WTC11 (cell line): ENCODE measurements around the gene NCLN.

Source experiments
- CTCF ChIP-seq: fragments of 200-600 bp; IDR thresholded peaks from 2 replicates; pipeline ENCODE4 v1.8.0; 2022; ENCODE audit warnings: antibody characterized with exemption
- EMX1 ChIP-seq: fragments of 250-450 bp; sonication (Bioruptor Pico); IDR thresholded peaks from 2 replicates; pipeline ENCODE4 v1.8.0; 2021; ENCODE audit warnings: mild to moderate bottlenecking
- ERG ChIP-seq: fragments of 250-450 bp; sonication (Bioruptor Pico); IDR thresholded peaks from 2 replicates; pipeline ENCODE4 v1.8.0; 2021; ENCODE audit warnings: mild to moderate bottlenecking
- ESRRA ChIP-seq: sonication (generic); formaldehyde crosslinking; IDR thresholded peaks from 2 replicates; pipeline ENCODE4 v1.8.1; 2022; ENCODE audit warnings: mild to moderate bottlenecking, missing genetic modification reagents, borderline replicate concordance
- ETV6 ChIP-seq: sonication (generic); formaldehyde crosslinking; IDR thresholded peaks from 2 replicates; pipeline ENCODE4 v1.8.1; 2022; ENCODE audit warnings: mild to moderate bottlenecking, missing genetic modification reagents
- FOXJ3 ChIP-seq: sonication (generic); formaldehyde crosslinking; IDR thresholded peaks from 2 replicates; pipeline ENCODE4 v1.9.0; 2021; ENCODE audit warnings: missing genetic modification reagents, mild to moderate bottlenecking, borderline replicate concordance
- NFE2L1 ChIP-seq: sonication (generic); formaldehyde crosslinking; IDR thresholded peaks from 2 replicates; pipeline ENCODE4 v1.8.1; 2023; ENCODE audit warnings: missing genetic modification reagents
- SP1 ChIP-seq: sonication (generic); formaldehyde crosslinking; conservative IDR thresholded peaks from 2 replicates; pipeline ENCODE4 v1.8.1; 2022; ENCODE audit warnings: missing genetic modification reagents
- ZNF263 ChIP-seq: sonication (generic); formaldehyde crosslinking; IDR thresholded peaks from 2 replicates; pipeline ENCODE4 v1.8.1; 2022; ENCODE audit warnings: low read depth, mild to moderate bottlenecking, moderate library complexity, missing genetic modification reagents
- TF ChIP-seq, protein P1 (sequence below): sonication (generic); formaldehyde crosslinking; IDR thresholded peaks from 2 replicates; pipeline ENCODE4 v1.8.1; 2023; ENCODE audit warnings: mild to moderate bottlenecking, missing genetic modification reagents, moderate library complexity
- TF ChIP-seq, protein P2 (sequence below): sonication (generic); formaldehyde crosslinking; IDR thresholded peaks from 2 replicates; pipeline ENCODE4 v1.8.0; 2022; ENCODE audit warnings: mild to moderate bottlenecking, missing genetic modification reagents
- TF ChIP-seq, protein P3 (sequence below): sonication (generic); formaldehyde crosslinking; IDR thresholded peaks from 2 replicates; pipeline ENCODE4 v1.8.0; 2022; ENCODE audit warnings: mild to moderate bottlenecking, missing genetic modification reagents
- TF ChIP-seq, protein P4 (sequence below): sonication (generic); formaldehyde crosslinking; conservative IDR thresholded peaks from 2 replicates; pipeline ENCODE4 v1.8.1; 2022; ENCODE audit warnings: mild to moderate bottlenecking, missing genetic modification reagents
- TF ChIP-seq, protein P5 (sequence below): sonication (generic); formaldehyde crosslinking; IDR thresholded peaks from 2 replicates; pipeline ENCODE4 v1.8.1; 2022; ENCODE audit warnings: low read depth, mild to moderate bottlenecking, moderate library complexity, missing genetic modification reagents, borderline replicate concordance

GRCh38 chr19:3211191-3211590, 25.5 kb downstream of the NCLN start:
- TF ChIP-seq FOXJ3 (CRISPR knock-in tag) = no peak
- TF ChIP-seq CTCF = no peak
- TF ChIP-seq ETV6 (CRISPR knock-in tag) = no peak
- TF ChIP-seq, protein P1, sequence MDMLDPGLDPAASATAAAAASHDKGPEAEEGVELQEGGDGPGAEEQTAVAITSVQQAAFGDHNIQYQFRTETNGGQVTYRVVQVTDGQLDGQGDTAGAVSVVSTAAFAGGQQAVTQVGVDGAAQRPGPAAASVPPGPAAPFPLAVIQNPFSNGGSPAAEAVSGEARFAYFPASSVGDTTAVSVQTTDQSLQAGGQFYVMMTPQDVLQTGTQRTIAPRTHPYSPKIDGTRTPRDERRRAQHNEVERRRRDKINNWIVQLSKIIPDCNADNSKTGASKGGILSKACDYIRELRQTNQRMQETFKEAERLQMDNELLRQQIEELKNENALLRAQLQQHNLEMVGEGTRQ (CRISPR knock-in tag) = no peak
- TF ChIP-seq ZNF263 (CRISPR knock-in tag) = no peak
- TF ChIP-seq, protein P2, sequence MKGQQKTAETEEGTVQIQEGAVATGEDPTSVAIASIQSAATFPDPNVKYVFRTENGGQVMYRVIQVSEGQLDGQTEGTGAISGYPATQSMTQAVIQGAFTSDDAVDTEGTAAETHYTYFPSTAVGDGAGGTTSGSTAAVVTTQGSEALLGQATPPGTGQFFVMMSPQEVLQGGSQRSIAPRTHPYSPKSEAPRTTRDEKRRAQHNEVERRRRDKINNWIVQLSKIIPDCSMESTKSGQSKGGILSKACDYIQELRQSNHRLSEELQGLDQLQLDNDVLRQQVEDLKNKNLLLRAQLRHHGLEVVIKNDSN (CRISPR knock-in tag) = no peak
- TF ChIP-seq, protein P3, sequence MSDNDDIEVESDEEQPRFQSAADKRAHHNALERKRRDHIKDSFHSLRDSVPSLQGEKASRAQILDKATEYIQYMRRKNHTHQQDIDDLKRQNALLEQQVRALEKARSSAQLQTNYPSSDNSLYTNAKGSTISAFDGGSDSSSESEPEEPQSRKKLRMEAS (CRISPR knock-in tag) = no peak
- TF ChIP-seq ESRRA (CRISPR knock-in tag) = no peak
- TF ChIP-seq, protein P4, sequence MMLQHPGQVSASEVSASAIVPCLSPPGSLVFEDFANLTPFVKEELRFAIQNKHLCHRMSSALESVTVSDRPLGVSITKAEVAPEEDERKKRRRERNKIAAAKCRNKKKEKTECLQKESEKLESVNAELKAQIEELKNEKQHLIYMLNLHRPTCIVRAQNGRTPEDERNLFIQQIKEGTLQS (CRISPR knock-in tag) = no peak
- TF ChIP-seq ERG = no peak
- TF ChIP-seq, protein P5, sequence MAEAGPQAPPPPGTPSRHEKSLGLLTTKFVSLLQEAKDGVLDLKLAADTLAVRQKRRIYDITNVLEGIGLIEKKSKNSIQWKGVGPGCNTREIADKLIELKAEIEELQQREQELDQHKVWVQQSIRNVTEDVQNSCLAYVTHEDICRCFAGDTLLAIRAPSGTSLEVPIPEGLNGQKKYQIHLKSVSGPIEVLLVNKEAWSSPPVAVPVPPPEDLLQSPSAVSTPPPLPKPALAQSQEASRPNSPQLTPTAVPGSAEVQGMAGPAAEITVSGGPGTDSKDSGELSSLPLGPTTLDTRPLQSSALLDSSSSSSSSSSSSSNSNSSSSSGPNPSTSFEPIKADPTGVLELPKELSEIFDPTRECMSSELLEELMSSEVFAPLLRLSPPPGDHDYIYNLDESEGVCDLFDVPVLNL (CRISPR knock-in tag) = no peak
- no peak for TF ChIP-seq SP1 (CRISPR knock-in tag)
- no peak for TF ChIP-seq EMX1 (CRISPR knock-in tag)
- no peak for TF ChIP-seq NFE2L1 (CRISPR knock-in tag)
